HG02763 (cell line): Measurements from ENCODE around the gene GABRP.
"Not testable (repeated sequence)": the region's sequence is repeated elsewhere in the genome, so short reads cannot be mapped to it uniquely, and the experiment has no call there.

Experiments
- ATAC-seq: cut with Tn5 transposase; IDR thresholded peaks from one replicate; pipeline ENCODE4 v1.9.1; 2021; ENCODE audit warnings: mild to moderate bottlenecking, moderate library complexity; ENCODE audit not compliant: unreplicated experiment

GABRP gene

DNA sequence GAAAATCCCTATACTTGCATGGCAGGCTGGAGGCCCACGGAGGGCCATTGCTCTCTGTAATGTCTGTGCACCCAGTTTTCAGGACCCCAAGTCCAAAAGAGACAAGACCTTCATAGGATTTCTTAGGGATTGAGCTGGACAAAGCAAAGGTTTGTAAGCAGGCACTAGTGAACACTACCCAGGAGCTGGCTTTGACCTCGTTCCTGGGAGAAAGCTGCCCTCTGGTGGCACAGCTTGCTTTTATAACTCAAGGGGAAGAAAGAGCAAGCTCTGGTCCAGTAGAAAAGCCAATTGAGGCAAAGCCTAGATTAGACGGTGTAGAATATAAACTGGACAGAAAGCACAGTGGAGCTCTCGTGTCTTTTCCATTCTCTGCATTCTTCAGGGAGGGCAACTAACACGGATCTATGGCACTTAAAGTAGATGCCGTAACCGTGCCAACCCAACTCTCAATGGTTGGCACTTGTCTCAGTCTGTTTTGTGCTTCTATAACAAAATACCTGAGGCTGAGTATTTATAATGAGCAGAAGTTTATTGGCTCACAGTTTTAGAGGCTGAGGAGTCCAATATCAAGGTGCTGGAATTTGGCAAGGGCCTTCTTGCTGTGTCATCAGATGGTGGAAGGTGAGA is 7.9 kb downstream of the GABRP start:
- no peak for ATAC-seq

DNA sequence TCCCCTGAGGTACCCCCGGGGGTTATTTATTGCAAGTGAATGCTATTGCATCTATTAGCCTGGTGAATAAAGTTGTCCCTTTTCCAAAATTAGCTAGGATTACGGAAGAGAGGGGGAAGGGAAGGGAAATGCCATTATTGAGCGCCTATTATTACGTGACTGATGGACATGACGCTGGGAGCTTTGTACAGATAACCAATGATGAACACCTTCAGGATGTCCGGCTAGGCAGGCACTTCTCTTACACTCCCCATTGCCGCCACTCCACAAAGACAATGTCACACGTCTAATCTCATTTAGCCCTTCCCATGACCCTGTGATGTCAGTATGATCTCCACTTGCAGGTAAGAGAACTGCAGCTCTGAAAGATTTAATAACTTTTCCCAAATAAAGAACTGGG is 9.4 kb downstream of the GABRP start:
- no peak for ATAC-seq

DNA sequence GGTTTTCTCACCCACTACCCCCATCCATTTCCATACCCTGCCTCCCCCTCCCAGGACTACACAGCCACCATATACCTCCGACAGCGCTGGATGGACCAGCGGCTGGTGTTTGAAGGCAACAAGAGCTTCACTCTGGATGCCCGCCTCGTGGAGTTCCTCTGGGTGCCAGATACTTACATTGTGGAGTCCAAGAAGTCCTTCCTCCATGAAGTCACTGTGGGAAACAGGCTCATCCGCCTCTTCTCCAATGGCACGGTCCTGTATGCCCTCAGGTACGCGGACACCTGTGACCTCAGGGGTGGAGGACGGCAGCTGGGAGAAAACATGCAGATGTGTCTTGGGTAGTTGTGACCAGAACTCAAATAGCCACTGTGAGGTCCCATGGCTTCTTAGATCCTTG is 11.6 kb downstream of the GABRP start:
- ATAC-seq, result no peak

DNA sequence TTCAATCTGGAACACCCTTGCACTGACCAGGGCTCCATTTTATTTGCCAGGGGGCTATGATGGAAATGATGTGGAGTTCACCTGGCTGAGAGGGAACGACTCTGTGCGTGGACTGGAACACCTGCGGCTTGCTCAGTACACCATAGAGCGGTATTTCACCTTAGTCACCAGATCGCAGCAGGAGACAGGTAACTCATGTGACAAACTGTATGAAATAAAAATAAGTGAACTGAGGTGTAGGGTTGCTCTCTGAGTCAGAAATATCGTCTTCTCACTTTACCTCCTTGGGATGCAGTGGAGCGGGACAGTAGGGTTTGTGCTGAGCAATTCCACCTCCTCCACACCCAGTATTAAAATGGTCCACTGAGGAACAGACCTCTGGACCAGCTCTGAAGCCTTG is 22.1 kb downstream of the GABRP start:
- ATAC-seq, result no peak

DNA sequence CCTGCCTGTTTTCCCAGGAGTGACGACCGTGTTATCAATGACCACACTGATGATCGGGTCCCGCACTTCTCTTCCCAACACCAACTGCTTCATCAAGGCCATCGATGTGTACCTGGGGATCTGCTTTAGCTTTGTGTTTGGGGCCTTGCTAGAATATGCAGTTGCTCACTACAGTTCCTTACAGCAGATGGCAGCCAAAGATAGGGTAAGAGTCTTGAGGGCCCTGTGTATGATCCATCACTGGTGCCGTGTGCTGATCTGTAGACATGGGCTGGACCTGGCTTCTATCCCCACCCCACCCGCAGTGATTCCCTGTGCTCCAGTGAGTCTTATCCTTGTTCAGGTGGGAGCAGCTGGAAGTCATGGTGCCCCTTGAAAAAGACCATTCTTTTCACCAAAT is 26.0 kb downstream of the GABRP start:
- ATAC-seq, result no peak

DNA sequence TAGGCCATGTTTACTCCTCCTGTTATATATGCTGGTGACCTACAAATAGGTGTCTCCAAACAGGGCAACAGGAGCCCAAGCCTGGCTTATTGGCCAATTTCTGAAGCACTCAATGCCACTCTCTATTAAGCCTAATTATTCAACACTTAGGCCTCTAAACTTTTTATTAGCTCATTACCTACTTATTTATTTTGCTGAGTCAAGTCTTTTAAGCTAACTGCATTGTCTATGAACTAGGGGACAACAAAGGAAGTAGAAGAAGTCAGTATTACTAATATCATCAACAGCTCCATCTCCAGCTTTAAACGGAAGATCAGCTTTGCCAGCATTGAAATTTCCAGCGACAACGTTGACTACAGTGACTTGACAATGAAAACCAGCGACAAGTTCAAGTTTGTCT is 28.2 kb downstream of the GABRP start:
- no peak for ATAC-seq

DNA sequence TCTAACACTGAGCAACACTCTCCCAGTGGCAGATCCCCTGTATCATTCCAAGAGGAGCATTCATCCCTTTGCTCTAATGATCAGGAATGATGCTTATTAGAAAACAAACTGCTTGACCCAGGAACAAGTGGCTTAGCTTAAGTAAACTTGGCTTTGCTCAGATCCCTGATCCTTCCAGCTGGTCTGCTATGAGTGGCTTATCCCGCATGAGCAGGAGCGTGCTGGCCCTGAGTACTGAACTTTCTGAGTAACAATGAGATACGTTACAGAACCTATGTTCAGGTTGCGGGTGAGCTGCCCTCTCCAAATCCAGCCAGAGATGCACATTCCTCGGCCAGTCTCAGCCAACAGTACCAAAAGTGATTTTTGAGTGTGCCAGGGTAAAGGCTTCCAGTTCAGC is 29.7 kb downstream of the GABRP start:
- no peak for ATAC-seq

DNA sequence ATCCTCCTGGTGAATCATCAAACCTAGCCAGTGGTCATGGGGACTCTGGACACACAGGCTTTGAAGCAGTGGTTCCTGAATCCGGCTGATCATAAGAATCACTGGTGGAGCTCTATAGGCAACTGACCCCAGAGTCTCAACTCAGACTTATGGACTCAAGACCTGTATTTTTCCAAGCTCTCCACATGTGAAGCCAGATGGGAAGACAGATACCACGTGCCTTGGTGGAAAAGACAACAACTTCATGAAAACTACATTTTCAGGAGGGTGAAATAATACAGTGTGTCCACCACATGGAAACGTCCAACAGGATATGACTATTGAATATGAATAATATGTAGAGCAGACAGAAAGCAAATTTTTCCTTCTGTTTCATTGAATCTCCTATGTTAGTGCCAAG is 33.7 kb downstream of the GABRP start:
- ATAC-seq, result no peak

DNA sequence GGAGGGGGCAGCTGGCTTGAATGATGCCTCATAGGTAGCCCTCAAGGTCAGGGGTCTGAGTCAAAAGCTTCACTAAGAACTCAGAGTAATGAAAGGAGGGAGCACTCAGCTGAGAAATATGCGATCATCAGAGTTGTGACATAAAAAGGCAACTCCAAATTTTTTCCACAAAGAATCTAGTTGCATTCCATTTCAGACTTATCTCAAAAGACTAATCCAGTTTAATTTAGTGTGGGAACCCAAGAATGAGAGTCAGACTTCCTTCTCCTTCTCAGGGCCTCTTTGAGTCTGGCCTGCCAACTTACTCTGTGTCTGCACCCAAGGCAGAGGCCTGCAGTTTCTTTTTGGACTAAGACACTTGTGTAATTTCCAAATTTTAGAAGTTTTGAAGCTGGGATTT is 34.7 kb downstream of the GABRP start:
- ATAC-seq, result no peak

DNA sequence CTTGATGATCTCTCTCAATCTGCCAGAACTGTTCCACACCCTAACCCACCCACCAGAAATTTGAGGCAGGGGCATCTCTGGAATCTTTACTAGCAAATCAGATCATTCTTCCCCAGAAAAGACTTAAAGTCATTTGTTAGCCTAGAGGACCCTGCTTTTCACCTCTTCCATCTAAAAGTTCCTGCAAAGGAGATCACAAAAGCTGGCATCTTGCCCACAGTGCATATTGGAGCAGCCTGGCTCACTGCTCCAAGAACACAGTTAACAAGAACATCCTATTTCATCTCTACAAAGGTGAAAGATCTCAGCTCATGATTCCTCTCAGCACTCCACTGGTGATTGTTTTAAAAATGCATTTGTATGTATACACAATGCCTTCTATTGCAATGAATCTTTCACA is 36.3 kb downstream of the GABRP start:
- no peak for ATAC-seq

DNA sequence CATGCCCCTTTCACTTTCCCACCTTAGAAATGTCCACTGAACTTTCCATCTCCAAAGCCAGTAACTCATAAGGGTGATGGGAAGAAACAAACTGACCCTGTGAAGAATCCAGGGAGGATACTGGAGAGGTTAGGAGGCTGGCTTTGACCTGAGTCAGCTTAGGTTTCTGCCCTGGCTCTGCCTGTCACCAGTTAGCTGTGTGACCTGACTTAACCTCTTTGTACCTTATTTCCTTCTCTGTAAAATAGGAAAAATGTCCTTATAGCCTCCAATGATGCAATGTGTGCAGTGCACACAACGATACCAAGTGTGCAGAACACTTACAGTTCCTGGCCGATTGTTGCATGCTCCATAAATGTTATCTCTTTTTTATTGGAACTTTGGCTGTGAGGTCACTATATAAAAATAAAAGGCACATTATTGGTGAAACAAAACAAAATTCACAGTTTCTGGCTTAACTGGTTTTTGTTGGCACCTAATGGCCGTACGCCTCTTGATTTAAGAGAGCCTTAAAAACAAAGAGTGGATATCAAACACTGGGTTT is 37.8 kb downstream of the GABRP start:
- ATAC-seq, result no peak

DNA sequence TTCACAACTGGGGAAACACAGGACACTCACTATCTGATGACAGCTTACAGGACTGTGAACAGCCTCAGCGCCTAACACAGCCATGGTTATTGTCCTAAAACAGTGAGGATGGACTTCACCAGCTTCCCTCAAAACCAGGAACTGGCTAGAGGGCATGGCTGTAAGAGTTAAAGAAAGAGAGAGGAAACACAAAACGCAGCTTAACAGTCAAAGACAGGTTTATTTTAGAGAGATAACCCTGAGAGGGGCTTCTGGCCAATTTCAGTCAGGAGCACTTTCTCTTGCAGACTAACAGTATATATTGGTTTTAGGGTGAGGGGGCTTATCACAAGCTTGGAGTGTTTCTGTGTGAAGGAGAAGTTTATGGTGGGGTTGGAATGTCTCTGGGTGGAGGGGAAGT is 42.6 kb downstream of the GABRP start:
- ATAC-seq, result no peak

DNA sequence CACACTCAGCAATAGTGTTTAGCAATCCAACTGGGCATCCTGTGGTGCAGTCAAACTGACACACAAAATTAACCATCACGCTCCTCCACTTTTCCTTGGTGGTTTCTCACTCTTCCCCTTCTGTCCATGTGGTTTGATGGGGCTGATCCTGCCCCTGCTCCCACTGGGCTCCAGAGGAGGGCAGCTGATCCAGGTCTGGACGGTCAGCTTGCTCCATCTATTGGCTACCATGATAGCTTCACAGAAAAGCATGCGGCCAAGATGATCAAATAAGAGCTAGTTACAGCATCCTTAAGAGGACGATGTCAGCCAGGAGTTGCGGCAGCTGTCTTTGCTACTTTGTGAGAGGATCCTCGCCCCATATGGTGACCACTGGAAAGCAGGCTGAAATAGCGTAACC is 48.7 kb downstream of the GABRP start:
- no peak for ATAC-seq

DNA sequence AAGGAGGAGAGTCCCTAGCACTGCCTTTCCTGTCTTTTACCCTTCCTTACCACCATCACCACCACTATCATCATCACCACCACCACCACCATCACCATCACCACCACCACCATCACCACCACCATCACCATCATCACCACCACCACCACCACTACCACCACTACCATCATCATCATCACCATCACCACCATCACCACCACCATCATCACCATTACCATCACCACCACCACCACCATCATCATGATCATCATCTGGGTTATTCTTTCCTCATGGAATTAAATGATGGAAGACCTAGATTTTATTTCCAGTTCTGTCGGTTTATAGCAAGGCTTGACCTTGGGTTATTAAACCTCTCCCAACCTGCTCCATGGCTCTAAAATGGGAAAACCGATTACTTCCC is 50.5 kb downstream of the GABRP start:
- ATAC-seq, result not testable (repeated sequence)

DNA sequence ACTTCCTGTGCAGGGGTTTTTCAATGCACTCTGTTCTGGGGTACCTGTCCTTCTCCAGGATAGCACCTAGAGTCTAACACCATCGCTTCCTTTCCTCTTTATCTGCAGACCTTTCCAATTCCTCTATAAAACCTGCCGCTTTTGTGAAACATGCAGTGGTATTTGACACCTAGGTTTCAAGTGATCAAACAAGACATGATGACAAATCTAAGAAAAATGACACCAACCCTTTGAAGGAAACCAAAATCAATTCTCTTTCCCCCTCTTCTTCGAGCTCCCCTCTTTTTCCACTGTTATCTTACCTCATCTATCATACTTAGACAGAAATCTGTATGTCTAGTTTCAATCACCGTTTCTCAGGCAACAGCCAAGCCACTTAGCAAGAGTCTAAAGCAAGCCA is 52.7 kb downstream of the GABRP start:
- ATAC-seq, result no peak

DNA sequence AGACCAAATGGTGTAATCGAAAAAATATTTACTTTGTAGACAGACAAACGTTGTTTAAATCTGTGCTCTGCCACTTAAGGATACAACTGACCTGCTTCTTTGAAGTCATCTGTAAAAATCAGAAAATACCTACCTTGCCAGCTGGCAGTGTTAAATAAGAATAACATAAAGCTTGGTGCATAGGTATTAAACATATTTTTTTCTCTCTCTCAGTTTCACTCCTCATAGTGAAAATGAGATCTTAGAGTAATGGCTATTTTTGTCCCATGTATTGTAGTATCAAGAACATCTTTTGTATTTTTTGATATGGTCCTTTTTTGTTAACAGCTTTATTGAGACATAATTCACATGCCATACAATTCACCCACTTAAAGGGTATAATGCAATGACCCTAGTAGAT is 60.3 kb downstream of the GABRP start:
- no peak for ATAC-seq

DNA sequence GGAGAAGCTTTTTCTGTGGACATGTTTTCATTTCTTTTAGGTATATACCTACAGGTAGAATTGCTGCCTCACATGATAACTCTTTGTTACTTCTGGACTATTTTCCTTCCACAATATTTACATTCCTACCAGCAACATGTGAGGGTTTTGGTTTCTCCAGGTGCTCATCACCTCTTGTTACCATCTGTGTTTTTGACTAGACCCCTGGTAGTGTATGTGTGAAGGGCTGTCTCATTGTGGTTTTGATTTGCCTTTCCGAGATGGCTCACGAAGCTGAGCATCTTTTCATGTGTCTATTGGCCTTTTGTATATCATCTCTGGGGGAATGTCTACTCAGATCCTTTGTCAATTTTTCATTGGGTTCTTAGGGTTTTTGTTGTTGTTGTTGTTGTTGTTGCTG is 61.1 kb downstream of the GABRP start:
- ATAC-seq, result no peak

DNA sequence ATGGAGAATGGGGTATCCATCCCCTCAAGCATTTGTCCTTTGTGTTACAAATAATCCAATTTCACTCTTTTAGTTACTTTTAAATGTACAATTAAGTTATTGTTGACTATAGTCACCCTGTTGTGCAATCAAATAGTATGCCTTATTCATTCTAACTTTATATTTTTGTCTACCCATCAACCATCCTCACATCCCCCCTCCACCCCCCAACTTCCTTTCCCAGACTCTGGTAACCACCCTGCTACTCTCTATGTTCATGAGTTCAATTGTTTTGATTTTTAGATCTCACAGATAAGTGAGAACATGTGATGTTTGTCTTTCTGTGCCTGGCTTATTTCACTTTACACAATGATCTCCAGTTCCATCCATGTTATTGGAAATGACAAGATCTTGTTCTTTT is 62.9 kb downstream of the GABRP start:
- ATAC-seq, result no peak

DNA sequence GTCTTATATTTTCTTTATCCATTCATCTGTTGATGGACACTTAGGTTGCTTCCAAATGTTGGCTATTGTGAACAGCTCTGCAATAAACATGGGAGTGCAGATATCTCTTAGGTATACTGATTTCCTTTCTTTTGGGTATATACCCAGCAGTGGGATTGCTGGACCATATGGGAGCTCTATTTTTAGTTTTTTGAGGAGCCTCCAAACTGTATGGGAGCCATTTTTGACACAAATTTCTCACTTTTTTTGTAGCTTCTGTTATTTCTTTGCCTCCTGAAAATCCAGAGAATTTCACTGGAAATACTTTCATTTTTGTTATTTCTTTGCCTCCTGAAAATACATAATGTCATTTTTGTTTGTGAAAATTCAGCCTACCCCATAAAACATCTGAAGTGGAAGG is 63.3 kb downstream of the GABRP start:
- ATAC-seq, result no peak

DNA sequence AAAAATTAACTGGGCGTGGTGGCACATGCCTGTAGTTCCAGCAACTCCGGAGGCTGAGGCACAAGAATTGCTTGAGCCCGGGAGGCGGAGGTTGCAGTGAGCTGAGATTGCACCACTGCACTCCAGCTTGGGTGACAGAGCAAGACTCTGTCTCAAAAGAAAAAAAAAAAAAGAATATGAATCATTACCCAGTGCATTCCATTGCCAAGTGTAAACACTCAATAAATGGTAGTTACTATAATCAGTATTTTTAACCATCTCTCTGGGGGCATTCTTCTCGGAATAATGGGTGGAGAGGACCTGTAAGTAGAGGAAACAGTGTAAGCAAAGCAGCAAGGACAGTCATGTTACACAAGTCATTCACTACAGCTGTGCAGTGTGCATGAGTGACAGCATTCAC is 64.5 kb downstream of the GABRP start:
- ATAC-seq, result no peak

DNA sequence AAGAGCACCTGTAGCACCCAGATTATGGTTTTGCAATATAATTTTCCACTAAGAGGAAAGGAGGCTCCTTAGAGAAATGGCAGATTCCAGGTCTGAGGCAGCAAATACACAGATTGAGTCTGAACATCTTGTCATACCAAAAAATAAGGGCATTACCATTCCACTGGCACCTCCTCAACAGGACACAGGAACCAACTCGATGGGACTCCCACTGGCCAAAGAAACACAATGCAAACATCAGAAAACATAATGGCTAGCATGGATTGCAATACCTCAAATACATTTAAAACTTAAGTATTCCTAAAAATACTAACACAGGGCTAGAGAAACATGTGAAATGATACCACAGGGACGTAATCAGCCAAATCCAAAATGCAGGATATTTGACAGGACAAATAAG is 65.8 kb downstream of the GABRP start:
- no peak for ATAC-seq

DNA sequence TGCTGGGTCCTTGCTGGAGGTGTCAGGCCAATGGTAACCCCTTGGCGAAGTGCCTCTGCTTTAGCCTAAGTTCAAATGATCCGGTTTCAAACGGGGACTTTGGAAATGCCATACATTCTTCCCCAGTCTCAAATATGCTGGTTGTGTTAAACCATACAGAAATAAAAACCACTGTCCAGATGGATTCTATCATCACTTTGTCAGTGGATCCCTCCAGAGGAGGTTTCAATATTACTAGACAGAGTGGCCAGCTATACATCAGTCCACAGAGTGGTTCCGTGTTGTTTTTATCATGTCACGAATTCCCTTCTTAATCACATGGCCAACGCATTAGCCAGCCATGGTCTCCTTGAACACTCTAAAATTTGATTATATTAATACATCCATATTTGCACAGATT is 71.0 kb downstream of the GABRP start:
- no peak for ATAC-seq

DNA sequence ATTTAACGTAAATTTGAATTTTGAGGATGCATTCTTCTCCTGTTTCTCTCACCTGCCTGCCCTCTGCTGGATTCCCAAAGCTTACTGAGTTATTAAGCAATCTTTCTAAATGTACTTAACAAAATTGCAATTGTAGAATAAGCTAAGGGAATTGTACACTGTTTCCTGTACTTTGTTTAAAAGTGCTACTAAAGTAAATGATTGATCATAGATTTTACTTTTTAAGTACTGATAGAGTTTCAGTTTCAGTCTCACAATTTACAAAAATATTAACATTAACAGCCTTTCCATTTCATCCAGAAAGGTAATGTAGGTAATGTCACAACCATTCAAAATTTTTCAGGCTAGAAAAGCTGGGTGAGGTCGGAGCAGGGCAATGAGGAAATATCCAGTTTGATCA is 73.5 kb downstream of the GABRP start:
- ATAC-seq, result no peak
